ENCODE results near the gene PIK3AP1.

DNA sequence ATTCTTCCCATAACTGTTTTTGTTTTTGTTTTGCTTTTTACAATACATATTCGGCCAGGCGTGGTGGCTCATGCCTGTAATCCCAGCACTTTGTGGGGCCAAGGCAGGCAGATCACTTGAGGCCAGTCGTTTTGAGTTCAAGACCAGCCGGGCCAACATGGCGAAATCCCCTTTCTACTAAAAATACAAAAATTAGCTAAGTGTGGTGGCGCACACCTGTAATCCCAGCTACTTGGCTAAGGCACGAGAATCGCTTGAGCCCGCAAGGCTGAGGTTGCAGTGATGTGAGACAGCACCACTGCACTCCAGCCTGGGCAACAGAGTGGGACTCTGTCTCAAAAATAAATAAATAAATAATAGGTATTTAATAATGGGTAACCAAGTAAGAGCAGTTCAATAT lies 135.8 kb downstream of the PIK3AP1 start:
- TF ChIP-seq, protein P1, sequence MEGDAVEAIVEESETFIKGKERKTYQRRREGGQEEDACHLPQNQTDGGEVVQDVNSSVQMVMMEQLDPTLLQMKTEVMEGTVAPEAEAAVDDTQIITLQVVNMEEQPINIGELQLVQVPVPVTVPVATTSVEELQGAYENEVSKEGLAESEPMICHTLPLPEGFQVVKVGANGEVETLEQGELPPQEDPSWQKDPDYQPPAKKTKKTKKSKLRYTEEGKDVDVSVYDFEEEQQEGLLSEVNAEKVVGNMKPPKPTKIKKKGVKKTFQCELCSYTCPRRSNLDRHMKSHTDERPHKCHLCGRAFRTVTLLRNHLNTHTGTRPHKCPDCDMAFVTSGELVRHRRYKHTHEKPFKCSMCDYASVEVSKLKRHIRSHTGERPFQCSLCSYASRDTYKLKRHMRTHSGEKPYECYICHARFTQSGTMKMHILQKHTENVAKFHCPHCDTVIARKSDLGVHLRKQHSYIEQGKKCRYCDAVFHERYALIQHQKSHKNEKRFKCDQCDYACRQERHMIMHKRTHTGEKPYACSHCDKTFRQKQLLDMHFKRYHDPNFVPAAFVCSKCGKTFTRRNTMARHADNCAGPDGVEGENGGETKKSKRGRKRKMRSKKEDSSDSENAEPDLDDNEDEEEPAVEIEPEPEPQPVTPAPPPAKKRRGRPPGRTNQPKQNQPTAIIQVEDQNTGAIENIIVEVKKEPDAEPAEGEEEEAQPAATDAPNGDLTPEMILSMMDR (IDR thresholded peaks at IDR 0.05 in 4 of 5, conservative IDR thresholded peaks at IDR 0.05 in 1 of 5) = no peak
- no peak for TF ChIP-seq POLR2A (IDR thresholded peaks at IDR 0.05)

Measured in gastrocnemius medialis (tissue), 4 donors.